ENCODE data around the gene PIH1D1.

Gene PIH1D1

DNA sequence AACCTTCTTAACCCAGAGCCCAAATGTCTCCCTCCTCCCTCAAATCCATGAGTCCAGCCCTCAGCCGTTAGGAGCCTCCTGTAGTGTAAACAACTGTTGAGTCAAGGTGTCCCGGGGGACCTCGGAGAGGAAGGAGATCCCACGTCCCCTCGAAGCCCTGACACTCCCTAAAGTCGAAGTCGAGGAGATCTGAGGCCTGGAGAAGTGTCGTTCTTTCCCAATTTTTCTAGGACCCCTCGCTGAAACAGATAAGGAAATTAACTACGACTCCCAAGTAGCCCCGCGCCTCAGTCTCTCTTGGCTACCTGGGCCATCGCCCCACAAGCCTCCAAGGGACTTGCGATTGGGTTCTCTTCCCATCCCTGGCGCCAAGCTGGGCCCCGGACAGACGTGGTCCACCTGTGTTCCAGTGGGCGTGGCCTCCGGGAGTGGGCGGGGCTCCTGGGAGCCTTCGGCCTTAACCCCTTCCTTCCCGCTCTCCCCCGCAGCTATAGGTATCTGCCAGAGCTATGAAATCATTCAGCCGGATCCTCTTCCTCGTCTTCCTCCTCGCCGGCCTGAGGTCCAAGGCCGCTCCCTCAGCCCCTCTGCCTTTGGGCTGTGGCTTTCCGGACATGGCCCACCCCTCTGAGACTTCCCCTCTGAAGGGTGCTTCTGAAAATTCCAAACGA is 25.6 kb downstream of the PIH1D1 start (continued):
- TF ChIP-seq, protein P1, sequence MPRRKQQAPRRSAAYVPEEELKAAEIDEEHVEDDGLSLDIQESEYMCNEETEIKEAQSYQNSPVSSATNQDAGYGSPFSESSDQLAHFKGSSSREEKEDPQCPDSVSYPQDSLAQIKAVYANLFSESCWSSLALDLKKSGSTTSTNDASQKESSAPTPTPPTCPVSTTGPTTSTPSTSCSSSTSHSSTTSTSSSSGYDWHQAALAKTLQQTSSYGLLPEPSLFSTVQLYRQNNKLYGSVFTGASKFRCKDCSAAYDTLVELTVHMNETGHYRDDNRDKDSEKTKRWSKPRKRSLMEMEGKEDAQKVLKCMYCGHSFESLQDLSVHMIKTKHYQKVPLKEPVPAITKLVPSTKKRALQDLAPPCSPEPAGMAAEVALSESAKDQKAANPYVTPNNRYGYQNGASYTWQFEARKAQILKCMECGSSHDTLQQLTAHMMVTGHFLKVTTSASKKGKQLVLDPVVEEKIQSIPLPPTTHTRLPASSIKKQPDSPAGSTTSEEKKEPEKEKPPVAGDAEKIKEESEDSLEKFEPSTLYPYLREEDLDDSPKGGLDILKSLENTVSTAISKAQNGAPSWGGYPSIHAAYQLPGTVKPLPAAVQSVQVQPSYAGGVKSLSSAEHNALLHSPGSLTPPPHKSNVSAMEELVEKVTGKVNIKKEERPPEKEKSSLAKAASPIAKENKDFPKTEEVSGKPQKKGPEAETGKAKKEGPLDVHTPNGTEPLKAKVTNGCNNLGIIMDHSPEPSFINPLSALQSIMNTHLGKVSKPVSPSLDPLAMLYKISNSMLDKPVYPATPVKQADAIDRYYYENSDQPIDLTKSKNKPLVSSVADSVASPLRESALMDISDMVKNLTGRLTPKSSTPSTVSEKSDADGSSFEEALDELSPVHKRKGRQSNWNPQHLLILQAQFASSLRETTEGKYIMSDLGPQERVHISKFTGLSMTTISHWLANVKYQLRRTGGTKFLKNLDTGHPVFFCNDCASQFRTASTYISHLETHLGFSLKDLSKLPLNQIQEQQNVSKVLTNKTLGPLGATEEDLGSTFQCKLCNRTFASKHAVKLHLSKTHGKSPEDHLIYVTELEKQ (tag by site-specific recombination; IDR thresholded peaks at IDR 0.05; ENCODE audit: borderline replicate concordance): no peak
- TF ChIP-seq ZNF529 (tag by site-specific recombination; IDR thresholded peaks at IDR 0.05; ENCODE audit: insufficient replicate concordance) (no peak), ZNF623 (tag by site-specific recombination; IDR thresholded peaks at IDR 0.05) (no peak), SP2 (tag by site-specific recombination; IDR thresholded peaks at IDR 0.05) (peak; percentile 37; the same call in 1 of the 2 replicates), ZNF211 (tag by site-specific recombination; IDR thresholded peaks at IDR 0.05; ENCODE audit: low read depth) (no peak), ZNF140 (tag by site-specific recombination; IDR thresholded peaks at IDR 0.05) (no peak), ZNF121 (tag by site-specific recombination; IDR thresholded peaks at IDR 0.05) (no peak), ZNF184 (tag by site-specific recombination; IDR thresholded peaks at IDR 0.05) (no peak), ZNF433 (tag by site-specific recombination; IDR thresholded peaks at IDR 0.05; ENCODE audit: low read depth) (no peak), ZNF677 (tag by site-specific recombination; IDR thresholded peaks at IDR 0.05) (no peak), ZNF19 (tag by site-specific recombination; IDR thresholded peaks at IDR 0.05; ENCODE audit: low read depth) (no peak), ZNF302 (tag by site-specific recombination; IDR thresholded peaks at IDR 0.05; ENCODE audit: low read depth) (no peak), SALL2 (tag by site-specific recombination; IDR thresholded peaks at IDR 0.05; ENCODE audit: borderline replicate concordance) (no peak), SP7 (tag by site-specific recombination; IDR thresholded peaks at IDR 0.05) (no peak; the same call in 1 of the 2 replicates), ZBTB1 (tag by site-specific recombination; IDR thresholded peaks at IDR 0.05) (no peak), ZNF404 (tag by site-specific recombination; IDR thresholded peaks at IDR 0.05) (no peak), YY1 (tag by site-specific recombination; IDR thresholded peaks at IDR 0.05) (no peak)
- TF ChIP-seq, protein P2, sequence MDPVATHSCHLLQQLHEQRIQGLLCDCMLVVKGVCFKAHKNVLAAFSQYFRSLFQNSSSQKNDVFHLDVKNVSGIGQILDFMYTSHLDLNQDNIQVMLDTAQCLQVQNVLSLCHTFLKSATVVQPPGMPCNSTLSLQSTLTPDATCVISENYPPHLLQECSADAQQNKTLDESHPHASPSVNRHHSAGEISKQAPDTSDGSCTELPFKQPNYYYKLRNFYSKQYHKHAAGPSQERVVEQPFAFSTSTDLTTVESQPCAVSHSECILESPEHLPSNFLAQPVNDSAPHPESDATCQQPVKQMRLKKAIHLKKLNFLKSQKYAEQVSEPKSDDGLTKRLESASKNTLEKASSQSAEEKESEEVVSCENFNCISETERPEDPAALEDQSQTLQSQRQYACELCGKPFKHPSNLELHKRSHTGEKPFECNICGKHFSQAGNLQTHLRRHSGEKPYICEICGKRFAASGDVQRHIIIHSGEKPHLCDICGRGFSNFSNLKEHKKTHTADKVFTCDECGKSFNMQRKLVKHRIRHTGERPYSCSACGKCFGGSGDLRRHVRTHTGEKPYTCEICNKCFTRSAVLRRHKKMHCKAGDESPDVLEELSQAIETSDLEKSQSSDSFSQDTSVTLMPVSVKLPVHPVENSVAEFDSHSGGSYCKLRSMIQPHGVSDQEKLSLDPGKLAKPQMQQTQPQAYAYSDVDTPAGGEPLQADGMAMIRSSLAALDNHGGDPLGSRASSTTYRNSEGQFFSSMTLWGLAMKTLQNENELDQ (tag by site-specific recombination; IDR thresholded peaks at IDR 0.05; ENCODE audit: low read depth): no peak
- TF ChIP-seq, protein P3, sequence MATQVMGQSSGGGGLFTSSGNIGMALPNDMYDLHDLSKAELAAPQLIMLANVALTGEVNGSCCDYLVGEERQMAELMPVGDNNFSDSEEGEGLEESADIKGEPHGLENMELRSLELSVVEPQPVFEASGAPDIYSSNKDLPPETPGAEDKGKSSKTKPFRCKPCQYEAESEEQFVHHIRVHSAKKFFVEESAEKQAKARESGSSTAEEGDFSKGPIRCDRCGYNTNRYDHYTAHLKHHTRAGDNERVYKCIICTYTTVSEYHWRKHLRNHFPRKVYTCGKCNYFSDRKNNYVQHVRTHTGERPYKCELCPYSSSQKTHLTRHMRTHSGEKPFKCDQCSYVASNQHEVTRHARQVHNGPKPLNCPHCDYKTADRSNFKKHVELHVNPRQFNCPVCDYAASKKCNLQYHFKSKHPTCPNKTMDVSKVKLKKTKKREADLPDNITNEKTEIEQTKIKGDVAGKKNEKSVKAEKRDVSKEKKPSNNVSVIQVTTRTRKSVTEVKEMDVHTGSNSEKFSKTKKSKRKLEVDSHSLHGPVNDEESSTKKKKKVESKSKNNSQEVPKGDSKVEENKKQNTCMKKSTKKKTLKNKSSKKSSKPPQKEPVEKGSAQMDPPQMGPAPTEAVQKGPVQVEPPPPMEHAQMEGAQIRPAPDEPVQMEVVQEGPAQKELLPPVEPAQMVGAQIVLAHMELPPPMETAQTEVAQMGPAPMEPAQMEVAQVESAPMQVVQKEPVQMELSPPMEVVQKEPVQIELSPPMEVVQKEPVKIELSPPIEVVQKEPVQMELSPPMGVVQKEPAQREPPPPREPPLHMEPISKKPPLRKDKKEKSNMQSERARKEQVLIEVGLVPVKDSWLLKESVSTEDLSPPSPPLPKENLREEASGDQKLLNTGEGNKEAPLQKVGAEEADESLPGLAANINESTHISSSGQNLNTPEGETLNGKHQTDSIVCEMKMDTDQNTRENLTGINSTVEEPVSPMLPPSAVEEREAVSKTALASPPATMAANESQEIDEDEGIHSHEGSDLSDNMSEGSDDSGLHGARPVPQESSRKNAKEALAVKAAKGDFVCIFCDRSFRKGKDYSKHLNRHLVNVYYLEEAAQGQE (tag by site-specific recombination; IDR thresholded peaks at IDR 0.05): no peak
- TF ChIP-seq, protein P4, sequence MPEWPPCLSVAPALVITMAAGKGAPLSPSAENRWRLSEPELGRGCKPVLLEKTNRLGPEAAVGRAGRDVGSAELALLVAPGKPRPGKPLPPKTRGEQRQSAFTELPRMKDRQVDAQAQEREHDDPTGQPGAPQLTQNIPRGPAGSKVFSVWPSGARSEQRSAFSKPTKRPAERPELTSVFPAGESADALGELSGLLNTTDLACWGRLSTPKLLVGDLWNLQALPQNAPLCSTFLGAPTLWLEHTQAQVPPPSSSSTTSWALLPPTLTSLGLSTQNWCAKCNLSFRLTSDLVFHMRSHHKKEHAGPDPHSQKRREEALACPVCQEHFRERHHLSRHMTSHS (tag by site-specific recombination; IDR thresholded peaks at IDR 0.05): no peak
- TF ChIP-seq, protein P5, sequence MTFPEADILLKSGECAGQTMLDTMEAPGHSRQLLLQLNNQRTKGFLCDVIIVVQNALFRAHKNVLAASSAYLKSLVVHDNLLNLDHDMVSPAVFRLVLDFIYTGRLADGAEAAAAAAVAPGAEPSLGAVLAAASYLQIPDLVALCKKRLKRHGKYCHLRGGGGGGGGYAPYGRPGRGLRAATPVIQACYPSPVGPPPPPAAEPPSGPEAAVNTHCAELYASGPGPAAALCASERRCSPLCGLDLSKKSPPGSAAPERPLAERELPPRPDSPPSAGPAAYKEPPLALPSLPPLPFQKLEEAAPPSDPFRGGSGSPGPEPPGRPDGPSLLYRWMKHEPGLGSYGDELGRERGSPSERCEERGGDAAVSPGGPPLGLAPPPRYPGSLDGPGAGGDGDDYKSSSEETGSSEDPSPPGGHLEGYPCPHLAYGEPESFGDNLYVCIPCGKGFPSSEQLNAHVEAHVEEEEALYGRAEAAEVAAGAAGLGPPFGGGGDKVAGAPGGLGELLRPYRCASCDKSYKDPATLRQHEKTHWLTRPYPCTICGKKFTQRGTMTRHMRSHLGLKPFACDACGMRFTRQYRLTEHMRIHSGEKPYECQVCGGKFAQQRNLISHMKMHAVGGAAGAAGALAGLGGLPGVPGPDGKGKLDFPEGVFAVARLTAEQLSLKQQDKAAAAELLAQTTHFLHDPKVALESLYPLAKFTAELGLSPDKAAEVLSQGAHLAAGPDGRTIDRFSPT (tag by site-specific recombination; IDR thresholded peaks at IDR 0.05): no peak
- TF ChIP-seq, protein P6, sequence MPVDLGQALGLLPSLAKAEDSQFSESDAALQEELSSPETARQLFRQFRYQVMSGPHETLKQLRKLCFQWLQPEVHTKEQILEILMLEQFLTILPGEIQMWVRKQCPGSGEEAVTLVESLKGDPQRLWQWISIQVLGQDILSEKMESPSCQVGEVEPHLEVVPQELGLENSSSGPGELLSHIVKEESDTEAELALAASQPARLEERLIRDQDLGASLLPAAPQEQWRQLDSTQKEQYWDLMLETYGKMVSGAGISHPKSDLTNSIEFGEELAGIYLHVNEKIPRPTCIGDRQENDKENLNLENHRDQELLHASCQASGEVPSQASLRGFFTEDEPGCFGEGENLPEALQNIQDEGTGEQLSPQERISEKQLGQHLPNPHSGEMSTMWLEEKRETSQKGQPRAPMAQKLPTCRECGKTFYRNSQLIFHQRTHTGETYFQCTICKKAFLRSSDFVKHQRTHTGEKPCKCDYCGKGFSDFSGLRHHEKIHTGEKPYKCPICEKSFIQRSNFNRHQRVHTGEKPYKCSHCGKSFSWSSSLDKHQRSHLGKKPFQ (tag by site-specific recombination; IDR thresholded peaks at IDR 0.05): no peak
- TF ChIP-seq, protein P7, sequence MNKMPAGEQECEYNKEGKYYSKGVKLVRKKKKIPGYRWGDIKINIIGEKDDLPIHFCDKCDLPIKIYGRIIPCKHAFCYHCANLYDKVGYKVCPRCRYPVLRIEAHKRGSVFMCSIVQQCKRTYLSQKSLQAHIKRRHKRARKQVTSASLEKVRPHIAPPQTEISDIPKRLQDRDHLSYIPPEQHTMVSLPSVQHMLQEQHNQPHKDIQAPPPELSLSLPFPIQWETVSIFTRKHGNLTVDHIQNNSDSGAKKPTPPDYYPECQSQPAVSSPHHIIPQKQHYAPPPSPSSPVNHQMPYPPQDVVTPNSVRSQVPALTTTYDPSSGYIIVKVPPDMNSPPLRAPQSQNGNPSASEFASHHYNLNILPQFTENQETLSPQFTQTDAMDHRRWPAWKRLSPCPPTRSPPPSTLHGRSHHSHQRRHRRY (tag by site-specific recombination; IDR thresholded peaks at IDR 0.05): no peak
